Measurements from ENCODE around the gene MFN2. TPM values are rescaled to one million over a fixed set of nuclear protein-coding genes. Genes with fewer than 3 reads are reported as not detected.

The MFN2 gene
- total and polyA plus RNA-seq, 9 of the 15 experiments (the other 6 are each of a cell fraction or from before 2014, with no cell fraction given): 10.5 to 158 (median 87.1) TPM

DNA sequence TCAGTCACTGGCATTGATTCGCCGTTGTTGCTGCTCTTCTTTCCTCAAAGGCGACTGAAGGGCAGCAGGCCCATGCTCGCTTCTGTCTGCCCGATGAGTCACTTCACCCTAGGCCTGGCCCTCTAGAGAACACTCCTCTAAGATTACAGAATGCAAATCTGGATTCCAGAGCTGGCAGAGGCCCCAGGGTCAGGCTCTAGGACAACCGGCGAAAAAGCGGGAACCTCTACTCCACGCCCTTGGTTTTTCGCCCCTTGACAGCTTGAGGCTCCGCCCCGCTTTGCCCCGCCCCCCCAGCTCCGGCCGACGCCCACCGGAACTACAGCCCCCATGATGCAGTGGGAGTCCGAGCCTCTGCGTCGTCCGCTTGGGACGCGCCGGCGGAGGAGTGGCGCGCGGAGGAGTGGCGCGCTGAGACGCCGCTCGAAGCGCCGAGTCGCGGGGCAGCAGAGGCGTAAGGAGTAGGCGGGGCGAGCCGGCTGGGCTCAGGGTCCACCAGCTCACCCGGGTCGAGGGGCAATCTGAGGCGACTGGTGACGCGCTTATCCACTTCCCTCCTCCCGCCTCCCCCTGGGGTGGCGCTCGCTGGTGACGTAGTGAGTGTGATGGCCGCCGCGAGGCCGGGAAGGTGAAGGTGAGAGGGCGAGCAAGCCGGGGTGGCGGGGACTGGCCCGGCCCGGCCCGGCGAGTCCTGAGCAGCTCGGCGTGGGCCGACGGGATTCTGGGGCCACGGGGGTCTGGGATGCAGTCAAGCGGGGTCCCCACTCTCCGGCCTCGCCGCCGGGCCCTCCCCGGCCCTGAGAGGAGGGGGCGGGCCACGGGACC, at the start of gene MFN2 (continued):
- TF ChIP-seq POLR2AphosphoS2 (IDR thresholded peaks at IDR 0.05; ENCODE audit: low read length): no peak
- TF ChIP-seq, protein P1, sequence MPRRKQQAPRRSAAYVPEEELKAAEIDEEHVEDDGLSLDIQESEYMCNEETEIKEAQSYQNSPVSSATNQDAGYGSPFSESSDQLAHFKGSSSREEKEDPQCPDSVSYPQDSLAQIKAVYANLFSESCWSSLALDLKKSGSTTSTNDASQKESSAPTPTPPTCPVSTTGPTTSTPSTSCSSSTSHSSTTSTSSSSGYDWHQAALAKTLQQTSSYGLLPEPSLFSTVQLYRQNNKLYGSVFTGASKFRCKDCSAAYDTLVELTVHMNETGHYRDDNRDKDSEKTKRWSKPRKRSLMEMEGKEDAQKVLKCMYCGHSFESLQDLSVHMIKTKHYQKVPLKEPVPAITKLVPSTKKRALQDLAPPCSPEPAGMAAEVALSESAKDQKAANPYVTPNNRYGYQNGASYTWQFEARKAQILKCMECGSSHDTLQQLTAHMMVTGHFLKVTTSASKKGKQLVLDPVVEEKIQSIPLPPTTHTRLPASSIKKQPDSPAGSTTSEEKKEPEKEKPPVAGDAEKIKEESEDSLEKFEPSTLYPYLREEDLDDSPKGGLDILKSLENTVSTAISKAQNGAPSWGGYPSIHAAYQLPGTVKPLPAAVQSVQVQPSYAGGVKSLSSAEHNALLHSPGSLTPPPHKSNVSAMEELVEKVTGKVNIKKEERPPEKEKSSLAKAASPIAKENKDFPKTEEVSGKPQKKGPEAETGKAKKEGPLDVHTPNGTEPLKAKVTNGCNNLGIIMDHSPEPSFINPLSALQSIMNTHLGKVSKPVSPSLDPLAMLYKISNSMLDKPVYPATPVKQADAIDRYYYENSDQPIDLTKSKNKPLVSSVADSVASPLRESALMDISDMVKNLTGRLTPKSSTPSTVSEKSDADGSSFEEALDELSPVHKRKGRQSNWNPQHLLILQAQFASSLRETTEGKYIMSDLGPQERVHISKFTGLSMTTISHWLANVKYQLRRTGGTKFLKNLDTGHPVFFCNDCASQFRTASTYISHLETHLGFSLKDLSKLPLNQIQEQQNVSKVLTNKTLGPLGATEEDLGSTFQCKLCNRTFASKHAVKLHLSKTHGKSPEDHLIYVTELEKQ (CRISPR knock-in tag; IDR thresholded peaks at IDR 0.05): no peak
- peak; percentile 61; the same call in 1 of the 2 replicates for TF ChIP-seq NR4A1 (CRISPR knock-in tag; IDR thresholded peaks at IDR 0.05)
- TF ChIP-seq NR4A1 (tag; IDR thresholded peaks at IDR 0.05): no peak
- TF ChIP-seq NFE2L1 (tag; IDR thresholded peaks at IDR 0.05; ENCODE audit: borderline replicate concordance, low read depth): no peak
- TF ChIP-seq RBM15 (IDR thresholded peaks at IDR 0.05; ENCODE audit: insufficient read depth, low read length): no peak
- TF ChIP-seq, protein P2, sequence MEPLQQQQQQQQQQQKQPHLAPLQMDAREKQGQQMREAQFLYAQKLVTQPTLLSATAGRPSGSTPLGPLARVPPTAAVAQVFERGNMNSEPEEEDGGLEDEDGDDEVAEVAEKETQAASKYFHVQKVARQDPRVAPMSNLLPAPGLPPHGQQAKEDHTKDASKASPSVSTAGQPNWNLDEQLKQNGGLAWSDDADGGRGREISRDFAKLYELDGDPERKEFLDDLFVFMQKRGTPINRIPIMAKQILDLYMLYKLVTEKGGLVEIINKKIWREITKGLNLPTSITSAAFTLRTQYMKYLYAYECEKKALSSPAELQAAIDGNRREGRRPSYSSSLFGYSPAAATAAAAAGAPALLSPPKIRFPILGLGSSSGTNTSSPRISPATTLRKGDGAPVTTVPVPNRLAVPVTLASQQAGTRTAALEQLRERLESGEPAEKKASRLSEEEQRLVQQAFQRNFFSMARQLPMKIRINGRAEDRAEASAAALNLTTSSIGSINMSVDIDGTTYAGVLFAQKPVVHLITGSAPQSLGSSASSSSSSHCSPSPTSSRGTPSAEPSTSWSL (CRISPR knock-in tag; IDR thresholded peaks at IDR 0.05; ENCODE audit: borderline replicate concordance): 0 out of 2 replicates have a peak, but pooled peaks have one; percentile 67
- TF ChIP-seq BCOR (IDR thresholded peaks at IDR 0.05): no peak
- TF ChIP-seq, protein P3, sequence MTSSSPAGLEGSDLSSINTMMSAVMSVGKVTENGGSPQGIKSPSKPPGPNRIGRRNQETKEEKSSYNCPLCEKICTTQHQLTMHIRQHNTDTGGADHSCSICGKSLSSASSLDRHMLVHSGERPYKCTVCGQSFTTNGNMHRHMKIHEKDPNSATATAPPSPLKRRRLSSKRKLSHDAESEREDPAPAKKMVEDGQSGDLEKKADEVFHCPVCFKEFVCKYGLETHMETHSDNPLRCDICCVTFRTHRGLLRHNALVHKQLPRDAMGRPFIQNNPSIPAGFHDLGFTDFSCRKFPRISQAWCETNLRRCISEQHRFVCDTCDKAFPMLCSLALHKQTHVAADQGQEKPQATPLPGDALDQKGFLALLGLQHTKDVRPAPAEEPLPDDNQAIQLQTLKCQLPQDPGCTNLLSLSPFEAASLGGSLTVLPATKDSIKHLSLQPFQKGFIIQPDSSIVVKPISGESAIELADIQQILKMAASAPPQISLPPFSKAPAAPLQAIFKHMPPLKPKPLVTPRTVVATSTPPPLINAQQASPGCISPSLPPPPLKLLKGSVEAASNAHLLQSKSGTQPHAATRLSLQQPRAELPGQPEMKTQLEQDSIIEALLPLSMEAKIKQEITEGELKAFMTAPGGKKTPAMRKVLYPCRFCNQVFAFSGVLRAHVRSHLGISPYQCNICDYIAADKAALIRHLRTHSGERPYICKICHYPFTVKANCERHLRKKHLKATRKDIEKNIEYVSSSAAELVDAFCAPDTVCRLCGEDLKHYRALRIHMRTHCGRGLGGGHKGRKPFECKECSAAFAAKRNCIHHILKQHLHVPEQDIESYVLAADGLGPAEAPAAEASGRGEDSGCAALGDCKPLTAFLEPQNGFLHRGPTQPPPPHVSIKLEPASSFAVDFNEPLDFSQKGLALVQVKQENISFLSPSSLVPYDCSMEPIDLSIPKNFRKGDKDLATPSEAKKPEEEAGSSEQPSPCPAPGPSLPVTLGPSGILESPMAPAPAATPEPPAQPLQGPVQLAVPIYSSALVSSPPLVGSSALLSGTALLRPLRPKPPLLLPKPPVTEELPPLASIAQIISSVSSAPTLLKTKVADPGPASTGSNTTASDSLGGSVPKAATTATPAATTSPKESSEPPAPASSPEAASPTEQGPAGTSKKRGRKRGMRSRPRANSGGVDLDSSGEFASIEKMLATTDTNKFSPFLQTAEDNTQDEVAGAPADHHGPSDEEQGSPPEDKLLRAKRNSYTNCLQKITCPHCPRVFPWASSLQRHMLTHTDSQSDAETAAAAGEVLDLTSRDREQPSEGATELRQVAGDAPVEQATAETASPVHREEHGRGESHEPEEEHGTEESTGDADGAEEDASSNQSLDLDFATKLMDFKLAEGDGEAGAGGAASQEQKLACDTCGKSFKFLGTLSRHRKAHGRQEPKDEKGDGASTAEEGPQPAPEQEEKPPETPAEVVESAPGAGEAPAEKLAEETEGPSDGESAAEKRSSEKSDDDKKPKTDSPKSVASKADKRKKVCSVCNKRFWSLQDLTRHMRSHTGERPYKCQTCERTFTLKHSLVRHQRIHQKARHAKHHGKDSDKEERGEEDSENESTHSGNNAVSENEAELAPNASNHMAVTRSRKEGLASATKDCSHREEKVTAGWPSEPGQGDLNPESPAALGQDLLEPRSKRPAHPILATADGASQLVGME (CRISPR knock-in tag; IDR thresholded peaks at IDR 0.05): 0 out of 2 replicates have a peak, but pooled peaks have one; percentile 15
- no peak for TF ChIP-seq RFX1 (IDR thresholded peaks at IDR 0.05)
- TF ChIP-seq, protein P4, sequence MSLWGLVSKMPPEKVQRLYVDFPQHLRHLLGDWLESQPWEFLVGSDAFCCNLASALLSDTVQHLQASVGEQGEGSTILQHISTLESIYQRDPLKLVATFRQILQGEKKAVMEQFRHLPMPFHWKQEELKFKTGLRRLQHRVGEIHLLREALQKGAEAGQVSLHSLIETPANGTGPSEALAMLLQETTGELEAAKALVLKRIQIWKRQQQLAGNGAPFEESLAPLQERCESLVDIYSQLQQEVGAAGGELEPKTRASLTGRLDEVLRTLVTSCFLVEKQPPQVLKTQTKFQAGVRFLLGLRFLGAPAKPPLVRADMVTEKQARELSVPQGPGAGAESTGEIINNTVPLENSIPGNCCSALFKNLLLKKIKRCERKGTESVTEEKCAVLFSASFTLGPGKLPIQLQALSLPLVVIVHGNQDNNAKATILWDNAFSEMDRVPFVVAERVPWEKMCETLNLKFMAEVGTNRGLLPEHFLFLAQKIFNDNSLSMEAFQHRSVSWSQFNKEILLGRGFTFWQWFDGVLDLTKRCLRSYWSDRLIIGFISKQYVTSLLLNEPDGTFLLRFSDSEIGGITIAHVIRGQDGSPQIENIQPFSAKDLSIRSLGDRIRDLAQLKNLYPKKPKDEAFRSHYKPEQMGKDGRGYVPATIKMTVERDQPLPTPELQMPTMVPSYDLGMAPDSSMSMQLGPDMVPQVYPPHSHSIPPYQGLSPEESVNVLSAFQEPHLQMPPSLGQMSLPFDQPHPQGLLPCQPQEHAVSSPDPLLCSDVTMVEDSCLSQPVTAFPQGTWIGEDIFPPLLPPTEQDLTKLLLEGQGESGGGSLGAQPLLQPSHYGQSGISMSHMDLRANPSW (CRISPR knock-in tag; IDR thresholded peaks at IDR 0.05): no peak
- 0 out of 2 replicates have a peak, but pooled peaks have one; percentile 30 for TF ChIP-seq ZNF583 (CRISPR knock-in tag; IDR thresholded peaks at IDR 0.05)
- no peak for TF ChIP-seq ZNF408 (CRISPR knock-in tag; IDR thresholded peaks at IDR 0.05; ENCODE audit: low read depth)
